Hippocampal formation (tissue), 2 donors: ENCODE results near the gene WIZ.
A peak's percentile ranks its signal among the peaks of the same experiment; 100 is the strongest.
"Not testable (repeated sequence)": the region's sequence is repeated elsewhere in the genome, so short reads cannot be mapped to it uniquely, and the experiment has no call there.

Source experiments
- DNase-seq, 2 donors: peaks; one replicate each; lab custom pipeline; 2025; lab: John Stamatoyannopoulos, UW

The WIZ gene

DNA sequence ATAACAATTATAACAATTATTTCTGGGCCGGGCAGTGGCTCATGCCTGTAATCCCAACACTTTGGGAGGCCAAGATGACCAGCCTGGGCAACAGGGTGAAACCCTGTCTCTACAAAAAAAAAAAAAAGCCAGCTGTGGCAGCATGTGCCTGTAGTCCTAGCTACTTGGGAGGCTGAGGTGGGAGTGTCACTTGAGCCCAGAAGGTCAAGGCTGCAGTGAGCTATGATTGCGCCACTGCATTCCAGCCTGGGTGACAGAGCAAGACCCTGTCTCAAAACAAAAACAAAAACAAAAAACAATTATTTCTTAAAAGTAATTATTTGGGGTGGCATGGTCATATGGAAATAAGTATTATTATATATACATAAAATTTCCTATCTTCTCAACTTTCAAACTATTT is 38.4 kb downstream of the WIZ start:
- not testable (repeated sequence) for DNase-seq

GRCh38 chr19:15404780-15405211 is 45.0 kb downstream of the WIZ start:
- peak; percentile 21 to 37 for DNase-seq

GRCh38 chr19:15404097-15404779 is 45.5 kb downstream of the WIZ start:
- no peak for DNase-seq

DNA sequence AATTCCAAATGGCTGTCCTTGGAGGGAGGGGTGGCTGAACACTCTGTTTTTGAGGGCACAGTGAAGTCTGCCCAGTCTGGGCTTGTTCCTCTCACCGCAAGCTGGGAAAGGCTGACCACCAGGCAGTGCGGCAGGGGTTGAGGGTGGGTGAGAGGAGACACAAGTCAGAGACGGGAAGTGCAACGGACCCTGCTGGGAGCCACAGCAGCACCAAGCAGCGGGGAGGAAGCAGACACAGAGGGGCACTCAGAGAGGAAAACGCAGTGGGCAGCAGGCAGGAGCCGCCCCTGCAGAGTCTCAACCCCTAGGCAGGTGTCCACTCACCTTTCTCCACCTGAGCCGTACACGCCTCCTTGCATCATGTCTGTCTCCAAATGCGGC is 46.6 kb downstream of the WIZ start:
- no peak for DNase-seq

DNA sequence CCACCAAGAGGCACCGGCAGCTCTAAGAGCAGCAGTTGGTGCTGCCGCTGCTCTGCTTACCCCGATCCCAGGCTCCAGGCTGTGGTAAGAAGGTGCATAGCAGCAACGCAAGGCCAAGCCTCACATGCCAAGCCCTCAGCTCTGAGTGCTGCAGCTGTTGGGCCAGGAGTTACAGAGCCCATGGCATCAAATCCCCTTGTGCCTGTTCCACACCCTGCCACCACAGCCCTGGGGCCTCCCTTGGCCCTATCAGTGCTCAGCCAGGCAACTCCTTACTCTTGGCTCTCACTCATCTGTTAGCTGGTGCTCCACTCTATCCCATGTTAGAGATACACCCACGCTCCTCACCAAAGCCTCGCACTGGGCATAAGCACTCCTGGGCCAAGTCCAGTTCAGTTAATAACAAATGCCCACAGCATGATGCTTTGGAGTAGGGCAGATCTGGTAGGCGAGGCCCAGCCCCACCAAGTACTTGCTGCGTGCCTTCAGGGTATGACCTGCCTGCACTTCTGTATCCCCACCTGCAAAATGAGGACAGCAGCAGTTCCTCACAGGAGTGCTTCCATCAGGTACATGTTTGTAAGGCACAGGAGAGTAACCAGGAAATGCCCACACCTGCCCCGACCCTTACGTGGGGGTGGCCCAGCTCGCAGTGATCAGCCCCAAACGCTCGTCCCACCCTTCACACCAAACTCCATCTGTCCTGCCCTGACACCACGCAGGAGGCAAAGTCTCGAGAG is 47.2 kb downstream of the WIZ start:
- no peak for DNase-seq

DNA sequence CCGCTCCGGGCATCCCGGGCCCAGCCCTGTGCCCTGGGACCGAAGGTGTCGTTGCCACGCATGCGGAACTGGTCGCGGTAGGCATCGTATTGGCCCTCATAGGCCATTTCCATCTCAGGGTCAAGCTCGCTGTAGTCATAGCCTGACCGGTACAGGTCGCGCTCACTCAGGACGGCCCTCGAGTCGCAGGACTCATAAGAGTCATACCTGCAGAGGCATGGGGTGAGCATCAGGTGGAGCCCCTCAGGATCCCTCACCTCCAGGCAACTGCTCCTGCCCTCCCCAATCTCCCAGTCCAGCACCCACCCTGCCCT is 48.4 kb downstream of the WIZ start:
- DNase-seq = no peak

DNA sequence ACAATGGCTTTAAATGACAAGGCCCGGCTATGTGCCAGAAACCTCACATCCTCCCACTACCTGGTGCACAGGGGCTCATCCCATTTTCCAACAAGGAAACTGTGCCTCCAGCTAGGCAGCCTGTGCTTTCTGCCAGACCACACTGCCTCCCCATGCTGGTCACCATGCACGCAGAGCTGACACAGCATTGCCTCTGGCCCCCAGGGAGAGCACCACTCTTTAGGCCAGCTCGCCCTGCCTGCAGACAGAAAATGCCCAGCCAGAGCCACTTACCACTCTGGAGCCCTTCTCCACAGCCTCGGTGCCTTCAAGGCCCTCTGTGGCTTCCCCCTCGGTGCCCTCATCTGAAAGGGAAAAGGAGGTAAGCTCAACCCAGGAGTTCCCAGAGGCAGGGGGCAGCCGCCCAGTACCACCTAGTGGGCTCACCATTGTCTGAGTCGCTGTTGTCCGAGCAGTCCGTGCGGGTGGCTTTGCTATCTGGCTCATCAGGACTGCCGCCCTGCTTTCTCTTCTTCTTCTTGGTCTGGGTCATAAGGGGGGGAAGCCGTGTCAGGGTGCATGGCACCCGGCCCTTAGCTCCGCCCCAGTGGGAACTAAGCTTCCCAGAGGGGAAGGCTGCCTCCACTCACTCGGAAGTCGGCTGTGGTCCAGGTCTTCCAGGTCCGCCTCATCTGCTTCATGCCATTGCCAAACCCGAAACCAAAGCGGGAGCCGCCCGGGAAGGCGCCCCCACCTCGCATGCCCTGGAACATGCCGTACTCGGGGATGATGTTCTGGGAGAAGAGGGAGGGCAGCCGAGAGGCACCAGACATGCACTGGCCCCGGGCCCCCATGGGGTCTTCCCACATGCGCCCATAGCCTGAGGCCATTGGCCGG is 49.0 kb downstream of the WIZ start:
- no peak for DNase-seq

GRCh38 chr19:15399635-15400034 is 50.1 kb downstream of the WIZ start:
- no peak for DNase-seq

GRCh38 chr19:15399234-15399515 is 50.6 kb downstream of the WIZ start:
- DNase-seq = no peak

- no peak for DNase-seq
These were observed 51.1 kb downstream of the WIZ start for GRCh38 chr19:15398501-15399233.

DNA sequence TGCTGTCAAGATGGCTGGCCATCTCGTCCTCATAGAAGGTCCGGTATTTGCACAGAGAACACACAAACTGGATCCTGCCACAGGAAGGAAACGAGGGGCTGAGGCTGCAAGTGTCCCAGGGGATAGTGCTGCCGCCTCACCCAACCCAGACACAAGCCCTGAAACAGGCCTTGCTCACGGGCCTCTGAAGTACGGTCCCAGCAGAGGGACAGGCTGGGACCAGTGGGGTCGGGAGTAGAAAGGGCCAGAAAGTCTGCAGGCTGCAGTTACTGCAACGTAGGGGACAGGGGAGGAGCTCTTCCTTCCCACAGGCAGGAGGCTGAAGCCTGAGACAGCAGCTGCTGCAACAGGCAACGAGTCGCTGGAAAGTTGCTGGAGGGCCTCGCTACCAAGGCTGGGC is 52.0 kb downstream of the WIZ start:
- no peak for DNase-seq

GRCh38 chr19:15397236-15397635 is 52.5 kb downstream of the WIZ start:
- DNase-seq = no peak

DNA sequence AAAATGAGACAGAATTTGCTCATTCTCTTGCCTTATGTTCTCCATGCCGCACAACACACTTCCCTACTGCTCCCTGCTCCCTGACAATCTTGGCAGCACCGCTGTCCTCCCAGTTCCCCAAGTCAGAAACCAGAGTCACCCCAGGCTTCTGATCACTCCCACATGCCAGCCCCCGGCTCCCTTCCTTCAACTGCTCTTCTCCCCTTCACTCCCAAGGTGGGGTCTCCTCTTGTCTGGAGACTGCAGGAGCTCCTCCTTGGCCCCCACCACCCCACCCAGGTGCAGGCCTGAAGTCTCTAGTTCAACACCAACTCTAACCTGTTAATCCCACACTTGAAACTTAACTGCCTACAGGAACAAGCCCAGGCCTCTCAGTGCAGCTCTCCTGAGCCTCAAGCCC is 53.3 kb downstream of the WIZ start:
- DNase-seq = no peak

GRCh38 chr19:15395251-15395650 is 54.5 kb downstream of the WIZ start:
- DNase-seq = not testable (repeated sequence)

DNA sequence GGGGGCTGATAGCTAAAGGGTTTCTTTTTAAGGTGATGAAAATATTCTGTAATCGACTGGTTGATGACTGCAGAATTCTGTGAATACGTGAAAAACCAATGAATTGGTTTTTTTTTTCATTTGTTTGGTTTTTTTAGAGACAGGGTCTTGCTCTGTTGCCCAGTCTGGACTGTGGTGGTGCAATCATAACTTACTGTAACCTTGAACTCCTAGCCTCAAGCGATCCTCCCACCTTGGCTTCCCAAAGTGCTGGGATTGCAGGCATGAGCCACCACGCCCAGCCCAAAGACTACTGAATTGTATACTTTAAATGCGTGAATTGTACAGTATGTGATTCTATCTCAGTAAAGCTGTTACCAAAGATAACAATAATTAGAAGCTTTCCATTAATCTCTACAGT is 55.3 kb downstream of the WIZ start:
- no peak for DNase-seq

GRCh38 chr19:15393963-15394362 is 55.8 kb downstream of the WIZ start:
- no peak for DNase-seq

- DNase-seq = no peak
These were observed 58.9 kb downstream of the WIZ start for GRCh38 chr19:15390814-15391213.

DNA sequence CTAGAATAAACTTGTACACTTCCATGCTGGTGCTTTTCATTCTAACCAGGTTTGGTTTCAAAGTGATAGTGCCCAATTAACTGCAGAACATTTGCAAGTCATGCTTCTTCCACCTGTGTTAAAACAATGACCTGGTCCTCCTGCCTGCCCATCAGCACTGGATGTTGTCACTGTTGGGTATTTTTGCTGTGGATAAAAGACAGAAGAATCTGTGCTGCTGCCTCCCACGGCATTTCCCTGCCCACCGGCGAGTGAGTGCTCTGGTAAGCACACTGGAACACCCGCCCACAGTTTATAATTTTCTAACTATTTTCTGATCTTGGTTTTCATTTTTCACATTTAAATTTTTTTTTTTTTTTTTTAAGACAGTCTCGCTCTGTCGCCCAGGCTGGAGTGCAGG is 67.9 kb downstream of the WIZ start:
- DNase-seq = no peak

DNA sequence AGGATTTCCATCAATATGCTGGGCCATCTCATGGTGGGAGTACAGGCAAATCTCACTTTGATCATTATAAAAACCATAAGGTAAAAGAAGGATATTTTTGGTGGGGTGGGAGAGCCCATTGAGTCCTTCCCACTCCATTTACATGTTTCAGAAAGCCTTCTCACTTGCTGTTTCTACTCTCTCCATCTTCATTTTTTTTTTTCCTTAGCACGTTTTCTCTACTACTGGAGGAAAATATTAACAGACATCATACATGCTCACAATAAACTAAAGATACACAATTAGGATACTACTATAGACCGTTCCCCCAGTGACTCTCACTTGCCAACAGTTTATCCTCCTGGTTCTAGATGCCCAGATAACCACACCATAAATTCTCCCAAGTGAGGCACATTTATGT is 68.3 kb downstream of the WIZ start:
- no peak for DNase-seq

DNA sequence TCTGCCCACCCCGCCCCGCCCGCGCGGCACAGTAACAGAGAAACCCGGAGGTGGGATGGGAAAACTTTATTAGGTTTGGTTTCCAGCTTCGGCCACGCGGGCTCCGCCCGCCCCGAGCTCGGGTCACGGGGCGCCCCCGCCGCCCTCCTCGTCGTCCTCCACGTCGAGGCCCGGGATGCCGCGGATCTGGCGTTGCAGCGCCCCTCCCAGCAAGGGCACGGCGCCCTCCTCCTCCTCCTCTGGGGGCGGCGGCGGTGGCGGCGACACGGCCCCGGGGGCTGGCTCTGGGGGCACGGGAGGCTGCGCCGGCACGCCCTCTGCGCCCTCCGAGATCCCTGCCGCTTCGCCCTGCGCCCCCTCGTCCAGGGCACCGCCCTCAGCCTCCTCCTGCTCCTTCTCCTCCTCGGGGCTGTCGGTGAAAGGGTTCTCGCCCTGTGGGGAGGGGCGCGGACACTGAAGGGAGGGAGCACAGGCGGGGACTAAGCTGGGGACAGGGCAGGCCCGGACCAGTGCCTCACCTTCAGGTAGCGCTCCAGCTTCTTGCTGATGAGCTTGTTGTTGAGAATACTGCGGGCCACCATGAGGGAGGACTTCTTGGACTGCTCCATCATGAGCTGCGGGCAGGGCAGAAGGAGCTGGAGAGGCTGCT is 69.6 kb downstream of the WIZ start:
- DNase-seq = no peak

- peak; percentile 95 to 96 for DNase-seq
These were observed 70.4 kb downstream of the WIZ start, which contains the start of gene AKAP8 for GRCh38 chr19:15379083-15379998. AKAP8 (minus strand) TSS chr19:15379787; CDS start chr19:15379731, 56 bp downstream.
